Natural killer cell treated with Interleukin-12 subunit alpha and Interleukin-12 subunit beta and Interleukin-15 and Interleukin-18, amount 100 ng/mL, for 72 hours (primary cell): ENCODE measurements around the gene KCNK2. TPM values are rescaled to one million over a fixed set of nuclear protein-coding genes. Genes with fewer than 3 reads are reported as not detected.

Experiments
- ATAC-seq, 2 donors: fragments of 150-1000 bp; cut with Tn5 transposase in 1 of 2; sonication (Bioruptor Pico), chemical (Tn5 transposase) in 1 of 2; 2 replicates each; pipeline ENCODE4 v1.10.0; 2021
- DNase-seq: peaks from one replicate; pipeline ENCODE4 v3.0.0; 2022; ENCODE audit warnings: low spot score
- H3K27ac Mint-ChIP-seq, 2 donors: 1 replicate in 1 of 2; 2 replicates in 1 of 2; pipeline ENCODE4 v1.8.0; 2022; ENCODE audit warnings: mixed read lengths in 2 of 2, mild to moderate bottlenecking in 1 of 2, moderate library complexity in 1 of 2
- H3K27me3 Mint-ChIP-seq, 2 donors: 1 replicate in 1 of 2; 2 replicates in 1 of 2; pipeline ENCODE4 v1.8.0; 2022; ENCODE audit warnings: mixed read lengths in 2 of 2
- H3K36me3 Mint-ChIP-seq: one replicate; pipeline ENCODE4 v1.8.0; 2022; ENCODE audit warnings: mixed read lengths
- H3K4me1 Mint-ChIP-seq, 2 donors: 1 replicate in 1 of 2; 2 replicates in 1 of 2; pipeline ENCODE4 v1.8.0; 2022; ENCODE audit warnings: low read depth in 2 of 2, mixed read lengths in 2 of 2, mild to moderate bottlenecking in 1 of 2
- H3K4me3 Mint-ChIP-seq: one replicate; pipeline ENCODE4 v1.8.0; 2022; ENCODE audit warnings: mixed read lengths
- H3K9me3 Mint-ChIP-seq: 2 replicates; pipeline ENCODE4 v1.8.0; 2022; ENCODE audit warnings: mixed read lengths
- total RNA-seq, 2 donors: library from RNA; stranded (reverse); gene quantifications; one replicate each; pipeline ENCODE4 v1.2.3, GENCODE V29; 2022

The KCNK2 gene
- total RNA-seq, 2 donors from 2014 or later, result not detected

- H3K4me3 Mint-ChIP-seq, result no peak overlapping the region
- ATAC-seq (no peak), DNase-seq (no peak)
- H3K27ac Mint-ChIP-seq, result no peak overlapping the region
- H3K4me1 Mint-ChIP-seq, result no peaks in the 10 kb centered on the region
- H3K27me3 Mint-ChIP-seq, result no peaks in the 10 kb centered on the region
- no peaks in the 10 kb centered on the region for H3K36me3 Mint-ChIP-seq
- peaks cover 19% of the 10 kb centered on the region for H3K9me3 Mint-ChIP-seq
Measured at GRCh38 chr1:215114154-215114933, 31.8 kb downstream of the KCNK2 start.

GRCh38 chr1:215115760-215116159 lies 33.2 kb downstream of the KCNK2 start:
- peaks cover 14% of the 10 kb centered on the region for H3K9me3 Mint-ChIP-seq
- ATAC-seq (no peak), DNase-seq (no peak)
- H3K27me3 Mint-ChIP-seq, result no peaks in the 10 kb centered on the region
- no peaks in the 10 kb centered on the region for H3K36me3 Mint-ChIP-seq
- H3K4me1 Mint-ChIP-seq, result no peaks in the 10 kb centered on the region
- no peak overlapping the region for H3K27ac Mint-ChIP-seq
- no peak overlapping the region for H3K4me3 Mint-ChIP-seq

- no peaks in the 10 kb centered on the region for H3K27me3 Mint-ChIP-seq
- no peaks in the 10 kb centered on the region for H3K4me1 Mint-ChIP-seq
- H3K27ac Mint-ChIP-seq, result no peak overlapping the region
- no peak overlapping the region for H3K4me3 Mint-ChIP-seq
- peaks cover 14% of the 10 kb centered on the region for H3K9me3 Mint-ChIP-seq
- ATAC-seq (no peak), DNase-seq (no peak)
- H3K36me3 Mint-ChIP-seq, result no peaks in the 10 kb centered on the region
Measured at GRCh38 chr1:215118081-215118480, 35.5 kb downstream of the KCNK2 start.

- no peaks in the 10 kb centered on the region for H3K27me3 Mint-ChIP-seq
- H3K4me3 Mint-ChIP-seq, result no peak overlapping the region
- H3K27ac Mint-ChIP-seq, result no peak overlapping the region
- ATAC-seq (no peak), DNase-seq (no peak)
- no peaks in the 10 kb centered on the region for H3K4me1 Mint-ChIP-seq
- no peaks in the 10 kb centered on the region for H3K36me3 Mint-ChIP-seq
- H3K9me3 Mint-ChIP-seq, result peaks cover 9% of the 10 kb centered on the region
Measured at GRCh38 chr1:215119056-215119455, 36.5 kb downstream of the KCNK2 start.

- Mint-ChIP-seq H3K27ac (no peak overlapping the region), H3K36me3 (no peaks in the 10 kb centered on the region), H3K4me1 (no peaks in the 10 kb centered on the region), H3K4me3 (no peak overlapping the region), H3K9me3 (peaks cover 6% of the 10 kb centered on the region), H3K27me3 (no peaks in the 10 kb centered on the region)
- DNase-seq (no peak), ATAC-seq (no peak)
Measured at GRCh38 chr1:215119719-215120365, 37.3 kb downstream of the KCNK2 start.

- no peaks in the 10 kb centered on the region for H3K36me3 Mint-ChIP-seq
- DNase-seq (no peak), ATAC-seq (no peak)
- no peaks in the 10 kb centered on the region for H3K4me1 Mint-ChIP-seq
- H3K9me3 Mint-ChIP-seq, result peaks cover under 1% of the 10 kb centered on the region
- no peak overlapping the region for H3K27ac Mint-ChIP-seq
- H3K27me3 Mint-ChIP-seq, result no peaks in the 10 kb centered on the region
- H3K4me3 Mint-ChIP-seq, result no peak overlapping the region
Measured at GRCh38 chr1:215128504-215128903, 46.0 kb downstream of the KCNK2 start.

GRCh38 chr1:215131291-215131690 lies 48.8 kb downstream of the KCNK2 start:
- no peaks in the 10 kb centered on the region for H3K4me1 Mint-ChIP-seq

GRCh38 chr1:215132156-215132555 lies 49.6 kb downstream of the KCNK2 start:
- H3K36me3 Mint-ChIP-seq, result no peaks in the 10 kb centered on the region
- no peak for DNase-seq
- no peak overlapping the region for H3K27ac Mint-ChIP-seq
- no peak overlapping the region for H3K4me3 Mint-ChIP-seq
- H3K9me3 Mint-ChIP-seq, result peaks cover 2% of the 10 kb centered on the region
- no peak for ATAC-seq
- no peaks in the 10 kb centered on the region for H3K4me1 Mint-ChIP-seq
- no peaks in the 10 kb centered on the region for H3K27me3 Mint-ChIP-seq

More at GRCh38 chr1:215131291-215131690, 48.8 kb downstream of the KCNK2 start:
- ATAC-seq (no peak), DNase-seq (no peak)
- Mint-ChIP-seq H3K27me3 (no peaks in the 10 kb centered on the region), H3K4me3 (no peak overlapping the region), H3K9me3 (peaks cover 2% of the 10 kb centered on the region), H3K36me3 (no peaks in the 10 kb centered on the region), H3K27ac (no peak overlapping the region)

- Mint-ChIP-seq H3K4me3 (no peak overlapping the region), H3K36me3 (no peaks in the 10 kb centered on the region), H3K4me1 (no peaks in the 10 kb centered on the region), H3K9me3 (peaks cover 2% of the 10 kb centered on the region), H3K27ac (no peak overlapping the region), H3K27me3 (no peaks in the 10 kb centered on the region)
- DNase-seq (no peak), ATAC-seq (no peak)
Measured at GRCh38 chr1:215133532-215133931, 51.0 kb downstream of the KCNK2 start.

GRCh38 chr1:215137985-215138384 lies 55.4 kb downstream of the KCNK2 start:
- Mint-ChIP-seq H3K9me3 (peaks cover 6% of the 10 kb centered on the region), H3K36me3 (no peaks in the 10 kb centered on the region), H3K4me3 (no peak overlapping the region), H3K27me3 (no peaks in the 10 kb centered on the region), H3K27ac (no peak overlapping the region), H3K4me1 (no peaks in the 10 kb centered on the region)
- no peak for ATAC-seq
- no peak for DNase-seq

GRCh38 chr1:215140135-215140534 lies 57.6 kb downstream of the KCNK2 start:
- Mint-ChIP-seq H3K36me3 (no peaks in the 10 kb centered on the region), H3K4me3 (no peak overlapping the region), H3K27me3 (no peaks in the 10 kb centered on the region), H3K9me3 (peaks cover 4% of the 10 kb centered on the region), H3K4me1 (no peaks in the 10 kb centered on the region), H3K27ac (no peak overlapping the region)
- DNase-seq, result no peak
- ATAC-seq, result no peak

GRCh38 chr1:215141460-215141859 lies 58.9 kb downstream of the KCNK2 start:
- no peaks in the 10 kb centered on the region for H3K27me3 Mint-ChIP-seq
- H3K4me1 Mint-ChIP-seq, result no peaks in the 10 kb centered on the region
- H3K4me3 Mint-ChIP-seq, result no peak overlapping the region
- H3K27ac Mint-ChIP-seq, result no peak overlapping the region
- DNase-seq (no peak), ATAC-seq (no peak)
- peaks cover 4% of the 10 kb centered on the region for H3K9me3 Mint-ChIP-seq
- H3K36me3 Mint-ChIP-seq, result no peaks in the 10 kb centered on the region

- Mint-ChIP-seq H3K9me3 (peaks cover 4% of the 10 kb centered on the region), H3K27ac (no peak overlapping the region), H3K27me3 (no peaks in the 10 kb centered on the region), H3K4me3 (no peak overlapping the region), H3K36me3 (no peaks in the 10 kb centered on the region), H3K4me1 (no peaks in the 10 kb centered on the region)
- ATAC-seq, result no peak
- DNase-seq, result no peak
Measured at GRCh38 chr1:215143497-215143896, 61.0 kb downstream of the KCNK2 start.

- ATAC-seq, result no peak
- no peak for DNase-seq
- H3K27me3 Mint-ChIP-seq, result no peaks in the 10 kb centered on the region
- no peaks in the 10 kb centered on the region for H3K36me3 Mint-ChIP-seq
- H3K27ac Mint-ChIP-seq, result no peak overlapping the region
- no peaks in the 10 kb centered on the region for H3K4me1 Mint-ChIP-seq
- H3K9me3 Mint-ChIP-seq, result peaks cover 6% of the 10 kb centered on the region
- H3K4me3 Mint-ChIP-seq, result no peak overlapping the region
Measured at GRCh38 chr1:215146240-215146975, 63.9 kb downstream of the KCNK2 start.
